Stimulated activated CD8-positive, alpha-beta memory T cell treated with anti-CD3 and anti-CD28 coated beads, Interleukin-15, amount 100 ng/mL, for 24 hours (primary cell): Measurements from ENCODE around the gene MMP15.

Experiments
- DNase-seq: peaks from one replicate; pipeline ENCODE4 v3.0.0-alpha.2; 2020; ENCODE audit warnings: low read depth

MMP15 gene

GRCh38 chr16:58035356-58036170, 10.0 kb downstream of the MMP15 start:
- no peak for DNase-seq

- DNase-seq = no peak
Observed at GRCh38 chr16:58036943-58037342, 11.4 kb downstream of the MMP15 start.

GRCh38 chr16:58037365-58038057, 12.0 kb downstream of the MMP15 start:
- no peak for DNase-seq

- no peak for DNase-seq
Observed at GRCh38 chr16:58038219-58038641, 12.7 kb downstream of the MMP15 start.

- no peak for DNase-seq
Observed at GRCh38 chr16:58039829-58040495, 14.4 kb downstream of the MMP15 start.

- DNase-seq = no peak
Observed at GRCh38 chr16:58040496-58040846, 14.9 kb downstream of the MMP15 start.

GRCh38 chr16:58040945-58041627, 15.5 kb downstream of the MMP15 start:
- DNase-seq = no peak

- DNase-seq = no peak
Observed at GRCh38 chr16:58041628-58041955, 16.0 kb downstream of the MMP15 start.

GRCh38 chr16:58042001-58042885, 16.7 kb downstream of the MMP15 start:
- DNase-seq = no peak

- no peak for DNase-seq
Observed at GRCh38 chr16:58042886-58043515, 17.4 kb downstream of the MMP15 start.

GRCh38 chr16:58043571-58044155, 18.1 kb downstream of the MMP15 start:
- DNase-seq = no peak

- no peak for DNase-seq
Observed at GRCh38 chr16:58044266-58045019, 18.9 kb downstream of the MMP15 start.

- DNase-seq = no peak
Observed at GRCh38 chr16:58045096-58045495, 19.5 kb downstream of the MMP15 start.

- no peak for DNase-seq
Observed at GRCh38 chr16:58046054-58046881, 20.7 kb downstream of the MMP15 start.

GRCh38 chr16:58046936-58047335, 21.4 kb downstream of the MMP15 start:
- no peak for DNase-seq

GRCh38 chr16:58047557-58048348, 22.2 kb downstream of the MMP15 start:
- no peak for DNase-seq

GRCh38 chr16:58048494-58049231, 23.1 kb downstream of the MMP15 start:
- DNase-seq = no peak
